ENCODE measurements around the gene FAM117B. TPM values are rescaled to one million over a fixed set of nuclear protein-coding genes. Genes with fewer than 3 reads are reported as not detected.
A peak's percentile ranks its signal among the peaks of the same experiment; 100 is the strongest.

Gene FAM117B
- total RNA-seq, 1 experiment from 2014 or later = 24.0 TPM

DNA sequence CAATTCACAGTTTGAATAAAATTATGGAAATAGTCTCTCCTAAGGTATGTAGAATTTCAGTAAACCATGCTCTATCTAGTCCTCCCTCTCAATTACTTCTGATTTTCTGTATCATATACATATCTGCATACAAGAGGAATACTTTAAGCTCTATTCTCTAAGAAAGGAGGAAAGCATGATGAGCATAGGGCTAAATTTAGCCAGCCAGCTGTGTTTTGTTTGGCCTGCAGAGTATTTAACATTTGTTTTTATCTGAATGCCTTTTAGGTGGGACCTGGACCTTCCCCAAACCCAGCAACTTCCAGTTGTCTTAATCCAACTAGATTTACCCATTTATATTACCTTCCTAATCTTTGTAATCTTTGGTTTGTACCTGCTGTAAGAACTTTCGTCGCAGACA is 42.2 kb upstream of the FAM117B start:
- Mint-ChIP-seq H3K9me3 (no peaks in the 10 kb centered on the region), H3K4me1 (peaks cover 17 to 27% of the 10 kb centered on the region in 2 experiments), H3K27ac (peak overlapping the region in 1 of 3 experiments; percentile 52; a peak in 1 of 7 replicates), H3K27me3 (ENCODE audit: low read depth) (no peaks in the 10 kb centered on the region), H3K4me3 (no peak overlapping the region), H3K36me3 (ENCODE audit: insufficient read depth in 1 of 3, low read depth in 3 of 3) (no peaks in the 10 kb centered on the region; a peak in 1 of 7 replicates)
- no peaks in the 10 kb centered on the region for H3K79me2 ChIP-seq (ENCODE audit: insufficient read depth, low read length)
- no peak overlapping the region for H3K56ac ChIP-seq (ENCODE audit: insufficient read length, low read depth, low read length)
- DNase-seq = no peak
- no peak overlapping the region for H3K4ac ChIP-seq (ENCODE audit: low read depth, low read length)
- no peak overlapping the region for H3K27ac ChIP-seq (ENCODE audit: insufficient read length, low read depth, low read length)
- no peak overlapping the region for H2BK120ac ChIP-seq (ENCODE audit: low read depth, low read length, poor library complexity, severe bottlenecking)
- H3K27me3 ChIP-seq (ENCODE audit: insufficient read depth, low read length) = no peaks in the 10 kb centered on the region
- no peak overlapping the region for H2BK20ac ChIP-seq (ENCODE audit: low read depth, low read length, poor library complexity, severe bottlenecking)
- TF ChIP-seq, protein P1, sequence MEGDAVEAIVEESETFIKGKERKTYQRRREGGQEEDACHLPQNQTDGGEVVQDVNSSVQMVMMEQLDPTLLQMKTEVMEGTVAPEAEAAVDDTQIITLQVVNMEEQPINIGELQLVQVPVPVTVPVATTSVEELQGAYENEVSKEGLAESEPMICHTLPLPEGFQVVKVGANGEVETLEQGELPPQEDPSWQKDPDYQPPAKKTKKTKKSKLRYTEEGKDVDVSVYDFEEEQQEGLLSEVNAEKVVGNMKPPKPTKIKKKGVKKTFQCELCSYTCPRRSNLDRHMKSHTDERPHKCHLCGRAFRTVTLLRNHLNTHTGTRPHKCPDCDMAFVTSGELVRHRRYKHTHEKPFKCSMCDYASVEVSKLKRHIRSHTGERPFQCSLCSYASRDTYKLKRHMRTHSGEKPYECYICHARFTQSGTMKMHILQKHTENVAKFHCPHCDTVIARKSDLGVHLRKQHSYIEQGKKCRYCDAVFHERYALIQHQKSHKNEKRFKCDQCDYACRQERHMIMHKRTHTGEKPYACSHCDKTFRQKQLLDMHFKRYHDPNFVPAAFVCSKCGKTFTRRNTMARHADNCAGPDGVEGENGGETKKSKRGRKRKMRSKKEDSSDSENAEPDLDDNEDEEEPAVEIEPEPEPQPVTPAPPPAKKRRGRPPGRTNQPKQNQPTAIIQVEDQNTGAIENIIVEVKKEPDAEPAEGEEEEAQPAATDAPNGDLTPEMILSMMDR (conservative IDR thresholded peaks at IDR 0.05) = no peak
- WGBS (ENCODE audit: extremely low coverage, insufficient read length, low lambda C conversion rate) = no CpG with 5 or more reads among the region's 2 CpGs
- no peaks in the 10 kb centered on the region for H3K4me1 ChIP-seq (ENCODE audit: insufficient read depth, low read length)
- H4K91ac ChIP-seq (ENCODE audit: insufficient read length, low read depth, low read length) = no peak overlapping the region
- no peak overlapping the region for H4K8ac ChIP-seq (replicated peaks; ENCODE audit: insufficient read length, low read depth, low read length)
- H3K18ac ChIP-seq (ENCODE audit: insufficient read length, low read depth, low read length) = no peak overlapping the region
- H3K14ac ChIP-seq (ENCODE audit: insufficient read depth, low read length) = no peak overlapping the region
- H3K4me2 ChIP-seq (ENCODE audit: insufficient read depth, insufficient read length, low read length) = no peak overlapping the region
- H2AK5ac ChIP-seq (ENCODE audit: insufficient read length, low read length) = no peak overlapping the region
- H3T11ph ChIP-seq (ENCODE audit: low read length) = no peak overlapping the region
- no peak overlapping the region for H3K23ac ChIP-seq (ENCODE audit: insufficient read length, low read depth, low read length)
- H4K20me1 ChIP-seq (ENCODE audit: control insufficient read depth, insufficient read depth, insufficient read length) = no peaks in the 10 kb centered on the region
- H2BK15ac ChIP-seq (ENCODE audit: low read depth, low read length) = no peak overlapping the region
- no peaks in the 10 kb centered on the region for H3K79me1 ChIP-seq (ENCODE audit: insufficient read depth, low read depth, low read length, poor library complexity, severe bottlenecking)
- no peak overlapping the region for H2BK12ac ChIP-seq (ENCODE audit: insufficient read length, low read depth, low read length)
- no peaks in the 10 kb centered on the region for H3K23me2 ChIP-seq (ENCODE audit: insufficient read length, low read depth, low read length, poor library complexity, severe bottlenecking)
- H3K9ac ChIP-seq (ENCODE audit: extremely low read depth, insufficient read length, low read length) = no peak overlapping the region
- no peaks in the 10 kb centered on the region for H3K9me3 ChIP-seq (ENCODE audit: control insufficient read depth, low read depth, low read length)
- no peak overlapping the region for H2BK5ac ChIP-seq (ENCODE audit: insufficient read length, low read length)
- H4K5ac ChIP-seq (ENCODE audit: insufficient read length, low read depth, low read length) = no peak overlapping the region
- no peak overlapping the region for H2AFZ ChIP-seq (ENCODE audit: low read length)

Measured in H9 (cell line).